ENCODE results near the gene FNDC3A.

Gene FNDC3A, protein sequence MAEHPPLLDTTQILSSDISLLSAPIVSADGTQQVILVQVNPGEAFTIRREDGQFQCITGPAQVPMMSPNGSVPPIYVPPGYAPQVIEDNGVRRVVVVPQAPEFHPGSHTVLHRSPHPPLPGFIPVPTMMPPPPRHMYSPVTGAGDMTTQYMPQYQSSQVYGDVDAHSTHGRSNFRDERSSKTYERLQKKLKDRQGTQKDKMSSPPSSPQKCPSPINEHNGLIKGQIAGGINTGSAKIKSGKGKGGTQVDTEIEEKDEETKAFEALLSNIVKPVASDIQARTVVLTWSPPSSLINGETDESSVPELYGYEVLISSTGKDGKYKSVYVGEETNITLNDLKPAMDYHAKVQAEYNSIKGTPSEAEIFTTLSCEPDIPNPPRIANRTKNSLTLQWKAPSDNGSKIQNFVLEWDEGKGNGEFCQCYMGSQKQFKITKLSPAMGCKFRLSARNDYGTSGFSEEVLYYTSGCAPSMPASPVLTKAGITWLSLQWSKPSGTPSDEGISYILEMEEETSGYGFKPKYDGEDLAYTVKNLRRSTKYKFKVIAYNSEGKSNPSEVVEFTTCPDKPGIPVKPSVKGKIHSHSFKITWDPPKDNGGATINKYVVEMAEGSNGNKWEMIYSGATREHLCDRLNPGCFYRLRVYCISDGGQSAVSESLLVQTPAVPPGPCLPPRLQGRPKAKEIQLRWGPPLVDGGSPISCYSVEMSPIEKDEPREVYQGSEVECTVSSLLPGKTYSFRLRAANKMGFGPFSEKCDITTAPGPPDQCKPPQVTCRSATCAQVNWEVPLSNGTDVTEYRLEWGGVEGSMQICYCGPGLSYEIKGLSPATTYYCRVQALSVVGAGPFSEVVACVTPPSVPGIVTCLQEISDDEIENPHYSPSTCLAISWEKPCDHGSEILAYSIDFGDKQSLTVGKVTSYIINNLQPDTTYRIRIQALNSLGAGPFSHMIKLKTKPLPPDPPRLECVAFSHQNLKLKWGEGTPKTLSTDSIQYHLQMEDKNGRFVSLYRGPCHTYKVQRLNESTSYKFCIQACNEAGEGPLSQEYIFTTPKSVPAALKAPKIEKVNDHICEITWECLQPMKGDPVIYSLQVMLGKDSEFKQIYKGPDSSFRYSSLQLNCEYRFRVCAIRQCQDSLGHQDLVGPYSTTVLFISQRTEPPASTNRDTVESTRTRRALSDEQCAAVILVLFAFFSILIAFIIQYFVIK

DNA sequence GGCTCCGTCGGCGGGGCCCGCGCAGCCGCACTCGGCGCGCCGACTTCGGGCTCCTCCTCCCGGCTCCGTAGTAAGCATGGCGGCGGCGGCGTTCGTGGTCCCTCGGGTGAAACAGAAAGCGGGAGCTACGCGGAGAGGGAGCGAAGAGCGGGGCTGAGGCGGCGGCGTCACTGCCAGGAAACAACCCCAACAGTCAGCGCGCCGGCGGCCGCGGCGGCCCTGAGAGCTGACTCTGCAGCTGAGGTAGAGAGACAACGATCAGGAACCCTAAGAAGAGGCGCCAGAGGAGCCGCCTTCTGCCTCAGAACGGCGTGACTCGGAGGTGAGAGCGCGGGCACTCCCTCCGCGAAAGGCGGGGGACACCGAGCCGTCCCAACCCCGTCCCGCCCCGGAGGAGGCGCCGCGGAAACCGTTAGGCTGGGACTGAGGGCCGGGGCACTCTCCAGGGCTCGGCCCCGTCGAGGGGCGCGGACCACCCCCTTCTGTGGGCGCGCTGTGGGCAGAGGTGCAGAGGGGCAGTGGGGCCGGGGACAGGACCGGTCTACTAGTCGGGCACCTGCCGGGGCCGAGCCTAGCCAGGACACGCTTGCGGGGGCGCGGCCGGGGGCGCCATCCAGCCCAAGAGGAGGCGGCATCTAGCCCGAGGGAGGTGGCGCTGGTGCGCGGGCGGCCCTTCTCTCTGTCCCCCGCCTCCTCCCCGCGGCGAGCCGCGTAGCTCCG is at the start of gene FNDC3A:
FNDC3A (plus strand) TSS at position 57 of the 720 bp plus-strand sequence. CDS start 30,279 bp downstream, outside the sequence.
- peak; percentile 72 for DNase-seq (ENCODE audit: low read depth)

DNA sequence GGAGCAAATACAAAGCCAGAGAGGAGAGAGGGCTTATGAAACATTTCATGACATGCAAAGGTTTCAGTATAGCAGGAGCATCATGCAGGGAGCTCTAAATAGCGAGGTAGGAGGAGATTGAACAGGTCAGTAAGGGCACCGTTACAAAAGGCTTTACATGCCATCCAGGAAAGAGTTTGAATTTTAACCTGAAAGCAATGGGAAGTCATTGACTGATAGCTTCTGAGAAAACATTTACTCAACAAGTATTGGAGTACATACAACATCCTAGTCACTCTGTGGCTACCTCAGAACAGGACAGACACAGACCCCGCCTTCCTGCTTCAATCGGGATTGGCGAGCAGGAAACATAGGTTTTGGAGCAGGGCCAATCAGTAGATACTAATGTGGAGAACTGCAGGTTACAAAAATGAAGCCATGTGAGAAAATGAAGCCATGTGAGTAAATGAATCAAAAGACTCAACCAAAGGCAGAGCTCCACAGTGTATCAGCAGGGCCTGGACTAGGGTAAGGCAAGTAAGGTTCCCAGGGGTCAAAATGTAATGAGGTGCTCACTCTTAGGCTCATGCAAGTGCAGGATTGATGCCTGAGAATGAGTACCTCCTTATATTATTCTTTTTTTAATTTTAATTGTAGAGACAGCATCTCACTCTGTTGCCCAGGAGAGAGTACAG is 46.8 kb upstream of the FNDC3A start:
- no peak for DNase-seq (ENCODE audit: low read depth)

DNA sequence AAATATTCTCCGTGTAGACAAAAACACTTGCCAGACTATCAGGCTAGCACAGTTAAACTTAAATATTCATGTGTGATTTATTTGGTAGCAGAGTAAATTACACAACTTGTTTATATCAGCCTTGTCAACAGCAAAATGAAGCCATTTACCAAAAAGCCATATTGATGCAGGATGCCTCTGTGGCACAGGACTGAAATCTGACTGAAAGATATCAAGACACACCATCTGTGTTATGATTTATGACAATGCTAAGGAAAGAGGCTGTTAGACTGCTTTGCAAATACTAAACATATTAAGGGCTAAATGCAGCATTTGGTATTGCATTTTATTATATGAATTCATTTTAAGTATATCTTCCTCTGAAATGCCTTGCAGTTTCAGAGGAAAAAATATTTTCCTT is 44.8 kb upstream of the FNDC3A start:
- no peak for DNase-seq (ENCODE audit: low read depth)

DNA sequence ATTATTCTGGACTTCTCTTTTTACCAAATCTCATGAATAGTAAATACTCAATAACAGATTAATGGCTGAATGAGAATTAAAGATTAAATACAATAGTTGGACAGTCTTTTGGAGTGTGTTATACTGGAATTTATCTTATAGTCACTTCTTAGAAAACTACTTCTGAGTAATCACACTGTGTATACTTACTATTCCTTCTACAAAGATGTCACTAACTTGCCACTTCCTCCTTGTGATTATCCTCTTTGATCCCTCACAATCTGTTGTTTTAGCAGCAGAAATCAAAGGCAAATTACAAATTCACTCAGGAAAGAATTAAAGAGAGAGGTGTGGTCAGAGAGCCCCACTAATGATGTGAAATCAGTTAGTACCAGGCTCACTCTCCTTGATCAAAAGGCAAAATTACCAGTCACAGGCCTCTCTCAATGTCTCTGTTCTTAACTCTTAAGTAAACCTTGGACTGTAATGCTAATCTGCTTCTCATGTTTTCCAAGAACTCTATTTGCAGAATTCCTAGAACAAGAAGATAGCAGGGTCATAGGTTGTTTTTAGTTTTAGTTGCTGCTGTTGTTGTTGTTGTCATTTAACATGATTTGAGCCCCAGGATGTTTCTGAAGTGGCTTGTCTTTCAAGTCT is 37.3 kb upstream of the FNDC3A start:
- DNase-seq (ENCODE audit: low read depth): no peak

DNA sequence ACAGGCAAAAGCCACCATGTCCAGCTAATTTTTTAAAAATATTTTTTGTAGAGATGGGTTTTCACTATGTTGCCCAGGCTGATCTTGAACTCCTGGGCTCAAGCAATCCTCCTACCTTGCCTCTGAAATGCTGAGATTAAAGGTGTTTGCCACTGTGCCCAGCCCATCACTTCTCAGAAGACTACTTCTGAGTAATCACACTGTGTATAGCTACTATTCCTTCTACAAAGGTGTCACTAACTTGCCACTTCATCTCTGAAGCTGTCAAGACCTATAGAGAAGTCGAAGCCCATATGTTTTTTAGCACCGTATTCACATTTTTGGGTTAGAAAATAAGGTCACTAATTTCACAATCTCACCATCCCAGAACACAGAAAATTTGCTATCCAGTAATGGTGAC is 36.0 kb upstream of the FNDC3A start:
- DNase-seq (ENCODE audit: low read depth): no peak

DNA sequence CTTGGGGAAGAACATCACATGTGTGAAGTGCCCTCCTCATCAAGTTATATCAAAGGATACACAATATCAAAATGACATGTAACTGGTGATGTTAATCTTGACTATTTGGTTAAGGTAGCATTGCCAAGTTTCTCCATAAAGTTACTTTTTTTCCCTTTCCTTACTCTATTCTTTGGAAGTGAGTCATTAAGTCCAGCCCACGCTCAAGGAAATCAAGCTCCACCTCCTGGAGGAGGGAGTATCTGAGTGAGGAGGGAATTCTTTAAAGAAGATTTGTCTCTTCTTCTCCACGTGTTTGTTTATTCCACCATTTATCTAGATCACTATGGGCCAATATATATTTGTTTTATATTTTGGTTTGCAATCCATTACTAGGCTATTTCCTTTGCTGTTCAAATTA is 33.6 kb upstream of the FNDC3A start:
- DNase-seq (ENCODE audit: low read depth): no peak

DNA sequence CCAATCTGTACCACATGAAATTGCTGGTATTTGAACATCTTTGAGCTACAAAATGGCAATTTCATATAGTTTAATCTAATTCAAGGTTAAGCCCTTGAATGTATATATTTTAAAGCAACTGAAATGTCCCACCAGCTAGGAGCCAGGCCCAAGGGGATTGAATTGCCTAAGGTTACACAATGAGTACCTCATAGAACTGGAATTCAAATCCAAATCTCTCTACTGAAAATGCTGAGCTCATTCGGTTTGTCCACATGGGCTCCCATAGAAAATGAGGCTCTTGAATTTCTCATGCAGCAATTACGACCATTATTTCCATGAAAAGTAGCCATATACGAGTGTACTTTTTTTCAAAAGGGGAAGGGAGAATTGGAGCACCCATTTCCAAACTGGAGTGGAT is 31.5 kb upstream of the FNDC3A start:
- no peak for DNase-seq (ENCODE audit: low read depth)

DNA sequence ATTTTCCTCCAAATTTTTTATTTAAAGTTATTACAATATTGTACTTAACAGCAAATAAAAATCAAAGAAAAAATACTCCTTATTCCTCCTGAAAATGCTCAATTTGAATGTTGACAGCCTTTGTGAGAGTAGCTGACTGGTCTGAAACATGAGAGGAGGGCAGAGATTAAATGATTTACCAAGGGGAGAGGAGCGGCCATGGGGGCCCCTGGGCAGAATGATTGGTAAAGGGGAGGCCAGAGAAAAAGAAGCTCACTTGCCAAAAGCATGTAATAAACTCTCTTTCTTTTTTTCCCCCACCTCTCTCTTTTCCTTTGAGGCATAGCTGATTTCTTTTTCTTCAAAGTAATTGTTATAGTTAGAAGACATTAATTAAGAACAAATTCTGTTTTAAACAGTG is 30.1 kb upstream of the FNDC3A start:
- DNase-seq (ENCODE audit: low read depth): no peak

DNA sequence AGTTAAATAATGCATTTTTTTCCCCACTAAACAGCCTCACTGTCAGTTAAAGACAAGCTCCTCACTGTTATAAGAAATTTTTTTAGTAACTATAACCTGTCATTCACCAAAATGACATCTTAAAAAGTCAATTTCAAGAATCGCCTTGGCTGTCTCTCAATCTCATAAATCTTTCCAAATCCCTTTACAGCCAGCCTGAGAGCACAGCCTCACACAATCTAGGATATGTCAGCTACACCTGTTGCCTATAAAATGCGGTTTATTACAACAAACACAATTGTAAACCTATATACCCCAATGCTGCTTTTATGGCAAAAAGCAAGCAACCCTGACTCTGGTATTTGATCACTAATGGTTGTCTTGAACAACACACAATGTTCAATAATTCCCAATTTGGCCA is 29.5 kb upstream of the FNDC3A start:
- no peak for DNase-seq (ENCODE audit: low read depth)

DNA sequence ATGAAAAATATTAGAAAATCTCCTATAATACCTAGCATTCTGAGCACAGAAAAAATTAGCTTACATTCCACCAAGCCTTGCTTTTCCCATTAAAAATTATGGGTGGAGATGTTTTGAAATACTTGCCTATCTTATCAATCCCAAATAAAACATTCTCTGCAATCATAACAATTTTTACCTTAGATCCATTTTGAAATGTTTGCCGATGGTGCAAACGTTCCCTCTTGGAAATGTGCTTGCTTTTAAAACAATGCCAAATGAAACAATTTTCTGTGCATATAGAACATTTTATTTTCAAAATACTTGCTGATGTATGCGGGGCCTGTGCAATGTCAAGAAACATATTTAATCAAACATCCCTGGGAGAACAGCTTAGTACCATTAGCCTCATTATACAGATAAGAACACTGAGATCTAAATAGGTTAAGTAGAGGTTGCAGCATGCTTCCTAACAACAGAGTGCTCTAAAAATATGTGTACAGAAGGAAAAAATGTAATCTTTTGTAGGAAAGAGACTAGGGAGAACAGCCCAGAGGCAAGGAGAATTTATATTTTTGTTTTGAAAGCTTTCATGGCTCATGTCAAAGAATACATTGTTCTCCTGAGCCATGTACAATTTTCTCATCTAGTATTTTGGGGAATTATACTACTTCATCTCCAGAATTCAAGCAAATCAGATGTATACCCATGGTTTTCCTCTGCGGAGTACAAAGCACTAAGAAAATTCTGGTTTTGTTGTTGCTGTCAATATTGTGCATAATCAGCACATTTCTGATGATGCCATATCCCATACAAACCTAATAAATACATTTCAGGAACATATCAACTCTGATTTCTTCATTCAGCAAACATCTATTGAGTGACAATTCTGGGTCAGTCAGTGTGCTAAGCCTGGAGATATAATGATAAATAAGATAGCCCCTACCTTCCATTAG is 25.9 kb upstream of the FNDC3A start:
- no peak for DNase-seq (ENCODE audit: low read depth)

DNA sequence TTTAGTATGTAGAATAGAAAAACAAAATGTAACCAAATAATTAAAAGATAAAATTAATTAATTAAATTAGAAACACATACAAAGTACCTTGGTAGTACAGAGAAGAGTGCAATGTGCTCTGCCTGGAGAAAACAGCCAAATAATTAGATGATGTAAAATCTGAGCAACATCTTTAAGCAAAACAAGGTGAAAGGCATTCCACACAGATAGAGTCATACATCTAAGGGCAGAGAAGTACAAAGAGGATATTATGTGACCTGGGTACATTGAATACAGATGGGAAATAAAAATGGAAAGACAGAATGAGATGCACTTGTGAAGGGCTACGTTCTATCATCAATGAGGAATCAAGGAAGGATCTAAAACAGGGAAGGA is 25.2 kb upstream of the FNDC3A start:
- no peak for DNase-seq (ENCODE audit: low read depth)

DNA sequence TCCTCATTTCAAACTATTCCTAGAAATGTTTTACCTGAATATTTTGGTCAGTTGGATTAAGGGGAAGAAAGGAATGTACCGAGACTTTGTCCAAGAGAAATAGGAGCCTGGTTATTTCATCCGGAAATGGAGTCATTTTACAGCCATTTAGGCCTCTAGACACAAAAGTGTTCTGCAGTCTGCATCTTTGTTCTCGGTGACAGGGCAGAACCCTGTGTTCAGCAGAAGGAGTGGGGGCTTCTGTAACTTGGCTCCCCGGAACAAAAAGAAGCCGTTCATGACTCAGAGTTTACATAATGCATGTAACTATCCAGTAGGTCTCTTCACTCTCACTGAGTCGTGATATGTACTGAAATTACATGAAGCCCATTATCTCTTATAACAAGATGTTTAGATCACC is 21.6 kb upstream of the FNDC3A start:
- DNase-seq (ENCODE audit: low read depth): no peak

DNA sequence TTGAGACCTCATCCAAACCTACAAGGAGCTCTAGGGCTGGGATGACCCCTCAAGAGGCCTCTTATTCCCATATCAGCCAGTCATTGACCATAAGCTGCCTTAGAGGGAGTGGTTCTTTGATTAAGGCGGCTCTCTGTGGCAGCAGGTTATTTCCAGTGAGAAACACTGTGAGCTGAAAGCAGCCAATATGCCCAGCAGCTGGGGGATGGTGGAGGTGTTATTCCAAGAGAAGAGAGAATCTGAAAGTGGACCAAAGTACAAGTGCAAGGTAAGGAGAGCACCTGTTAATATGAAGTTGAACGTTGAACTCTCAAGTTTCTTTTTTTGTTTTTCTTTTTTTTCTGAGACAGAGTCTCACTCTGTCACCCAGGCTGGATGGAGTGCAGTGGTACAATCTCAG is 20.2 kb upstream of the FNDC3A start:
- no peak for DNase-seq (ENCODE audit: low read depth)

DNA sequence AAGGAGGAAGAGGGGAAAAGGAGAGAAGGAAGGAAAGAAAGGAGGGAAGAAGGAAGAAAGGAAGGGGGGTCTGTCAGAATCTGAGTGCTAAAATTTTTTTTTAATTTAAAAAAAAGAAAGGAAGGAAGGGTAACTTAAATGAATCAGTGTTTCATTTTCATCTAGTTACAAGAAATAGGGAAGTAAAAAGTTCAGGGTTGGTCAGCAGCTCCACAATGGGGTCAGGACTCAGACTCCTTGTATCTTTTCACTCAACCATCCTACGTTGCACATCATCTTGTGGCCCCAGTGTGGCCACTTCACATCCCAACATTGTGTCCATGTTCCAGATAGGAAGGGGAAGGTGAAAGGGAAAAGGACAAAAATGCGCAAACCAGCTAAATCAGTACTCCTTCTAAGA is 14.3 kb upstream of the FNDC3A start:
- no peak for DNase-seq (ENCODE audit: low read depth)

DNA sequence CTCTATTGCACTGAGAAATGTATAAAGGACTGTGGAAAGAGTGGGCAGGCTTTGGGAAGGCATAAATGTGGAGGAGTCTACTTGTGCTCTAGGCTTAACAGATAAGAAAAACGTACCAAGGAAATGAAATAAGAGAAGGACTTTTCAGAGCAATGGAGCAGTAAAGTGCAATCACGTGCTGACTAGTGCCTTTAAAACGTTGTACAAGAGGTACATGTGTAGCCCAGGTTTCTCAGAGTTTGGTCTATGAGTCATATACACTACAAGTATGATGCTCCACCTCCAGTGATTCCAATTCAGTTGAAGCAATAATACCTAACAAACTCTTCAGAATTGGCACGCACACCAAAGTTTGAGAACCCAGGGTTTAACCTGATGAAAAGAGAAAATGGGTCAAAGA is 13.4 kb upstream of the FNDC3A start:
- DNase-seq (ENCODE audit: low read depth): no peak

DNA sequence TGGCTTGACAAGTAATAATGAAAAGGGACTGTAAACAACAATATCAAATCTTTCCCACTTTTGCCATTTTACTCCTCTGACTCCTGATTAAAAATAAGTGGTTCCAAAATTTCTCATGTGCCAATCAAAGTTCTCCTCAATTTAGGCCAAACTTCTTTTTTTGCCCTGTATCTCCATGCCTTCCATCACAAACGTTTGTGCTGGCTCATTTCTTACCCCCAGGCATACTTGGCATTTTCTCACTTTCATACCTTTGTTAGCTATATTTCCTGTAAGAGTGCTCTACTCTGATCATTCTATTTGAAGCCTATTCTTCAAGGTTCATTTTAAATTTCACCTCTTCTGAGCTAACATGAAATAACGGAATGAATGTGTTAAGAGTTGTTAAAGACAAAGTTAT is 10.0 kb upstream of the FNDC3A start:
- DNase-seq (ENCODE audit: low read depth): no peak

DNA sequence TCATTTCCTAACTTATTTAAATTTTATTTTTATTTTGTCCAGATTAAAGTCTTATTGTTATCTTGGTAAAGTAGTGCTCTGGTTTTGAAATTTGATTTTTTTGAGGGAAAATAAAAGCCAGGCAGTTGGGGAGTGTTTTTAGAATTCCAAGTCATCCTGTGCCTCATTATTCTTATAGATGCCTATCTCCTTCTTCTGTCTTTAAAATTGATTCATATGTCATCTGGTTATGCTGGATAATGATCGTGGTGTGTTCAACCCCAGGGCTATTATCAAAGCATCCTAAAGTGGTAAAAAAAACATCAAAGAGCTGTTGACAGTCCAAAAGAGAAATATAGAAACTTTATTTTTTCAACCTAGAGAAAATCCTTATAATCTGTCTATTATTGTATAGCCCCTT is 6.0 kb upstream of the FNDC3A start:
- no peak for DNase-seq (ENCODE audit: low read depth)

DNA sequence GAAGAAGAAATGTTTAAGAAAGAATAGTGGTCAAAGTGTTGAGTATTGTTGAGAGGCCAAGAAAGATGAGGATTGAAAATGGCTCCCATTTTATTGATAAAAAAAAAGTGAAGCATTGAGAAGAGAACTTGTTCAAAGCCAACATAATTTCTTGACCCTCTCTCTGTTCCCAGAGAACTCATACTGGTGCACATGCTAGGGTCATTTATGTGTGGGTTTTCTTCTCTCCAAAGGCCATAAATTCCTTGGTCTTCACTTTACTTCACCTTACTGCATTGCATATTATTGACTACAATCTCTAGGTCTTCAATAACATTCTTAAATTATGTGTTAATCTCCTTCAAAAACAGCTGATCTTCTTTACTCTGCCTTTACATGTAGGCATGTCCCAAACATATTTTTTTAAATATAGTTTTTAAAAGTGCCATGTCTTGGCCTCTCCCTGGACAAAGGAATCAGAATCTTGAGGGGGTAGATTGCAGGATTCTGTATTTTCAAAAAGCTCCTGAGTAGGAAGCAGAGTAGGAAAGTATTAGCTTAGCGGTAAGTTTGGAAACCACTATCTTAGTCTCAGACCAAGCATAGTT is 1.8 kb upstream of the FNDC3A start:
- no peak for DNase-seq (ENCODE audit: low read depth)

DNA sequence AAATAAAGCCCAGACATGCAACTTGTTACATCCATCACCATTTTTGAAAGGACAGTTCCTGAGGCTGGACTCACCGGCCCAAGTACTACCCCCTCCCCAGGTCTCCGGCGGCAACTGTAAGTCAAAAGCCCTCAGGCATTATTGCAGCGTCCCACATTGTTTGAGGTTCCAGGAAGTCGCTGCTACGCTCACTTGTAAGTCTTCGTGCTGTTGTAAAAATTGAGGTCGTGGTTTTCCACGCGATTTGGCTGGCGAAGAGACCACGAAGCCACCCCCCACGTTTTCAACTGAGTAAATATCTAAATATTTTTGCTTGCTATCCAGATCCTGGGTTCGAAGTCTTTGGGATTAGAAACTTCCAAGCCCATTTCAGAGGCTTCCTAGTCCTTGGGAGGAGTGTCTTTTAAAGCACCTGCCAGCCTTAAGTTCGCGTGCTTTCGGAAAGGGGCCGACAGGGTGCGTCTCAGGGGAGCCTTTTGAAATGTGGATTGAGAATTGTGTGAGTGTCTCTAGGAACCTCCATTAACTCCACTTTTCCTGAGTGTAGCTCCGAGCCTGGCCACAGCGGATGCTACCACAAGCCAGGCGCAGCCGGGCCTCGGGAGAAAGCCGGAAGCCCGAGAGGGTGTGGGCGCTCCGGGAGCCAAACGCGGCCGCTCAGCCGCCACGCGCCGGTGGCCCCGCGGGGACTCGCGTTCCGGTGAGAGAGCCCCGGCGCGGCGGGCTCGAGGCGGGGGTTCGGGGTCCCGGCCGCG is 434 bp upstream of the FNDC3A start:
- peak; percentile 25 for DNase-seq (ENCODE audit: low read depth)

All from stimulated activated CD8-positive, alpha-beta memory T cell treated with anti-CD3 and anti-CD28 coated beads, Interleukin-12 subunit alpha, Interleukin-12 subunit beta, amount 100 ng/mL, for 1 hour (primary cell).